HepG2 (cell line): ENCODE measurements around the gene NEURL1B. TPM values are rescaled to one million over a fixed set of nuclear protein-coding genes. Genes with fewer than 3 reads are reported as not detected.

ENCODE experiments used
- ATAC-seq: fragments of 200-7000 bp; cut with Tn5 transposase; 3 replicates; pipeline ENCODE4 v1.9.1; 2020; ENCODE audit warnings: mild to moderate bottlenecking, moderate library complexity
- BruUV-seq: library from RNA; stranded (reverse); fragments of 400-500 nt; replicated peaks from 2 replicates; lab custom pipeline; 2021; lab: Mats Ljungman, UMichigan
- CTCF ChIA-PET: fragments of 300-600 bp; formaldehyde crosslinking; extraction: SDS; loops from one replicate; lab custom pipeline; 2021; ENCODE audit warnings: low total read pairs, inconsistent platforms, low intra/inter-chr PET ratio; lab: Yijun Ruan, JAX
- POLR2A ChIA-PET: fragments of 350-600 bp; sonication (Branson Sonifier 250); formaldehyde crosslinking; loops from one replicate; lab custom pipeline; 2020; ENCODE audit warnings: antibody characterized with exemption, inconsistent platforms; lab: Yijun Ruan, JAX
- DNase-seq: peaks from one replicate; pipeline ENCODE4 v3.0.0-alpha.2; 2015; ENCODE audit warnings: low spot score
- FAIRE-seq: peaks from 3 replicates; lab custom pipeline; 2011; peaks lifted over from hg19 to GRCh38; lab: Jason Lieb, UNC
- H2AFZ ChIP-seq: one replicate; pipeline ENCODE4 v1.6.1; 2011; ENCODE audit warnings: low read length, inconsistent platforms
- H3K27ac ChIP-seq: fragments of 300-600 bp; 3 replicates; pipeline ENCODE4 v1.8.0; 2011; ENCODE audit warnings: mixed run types, mild to moderate bottlenecking, mixed read lengths, low read length, inconsistent platforms; ENCODE audit not compliant: insufficient read depth; ENCODE audit errors: extremely low read length
- H3K27me3 ChIP-seq, 2 experiments: fragments of 200-600 bp in 1 of 2; 2 replicates in 1 of 2; 3 replicates in 1 of 2; pipeline versions ENCODE4 v1.6.0 to v1.8.0; 2011; ENCODE audit warnings: low read length in 2 of 2, mild to moderate bottlenecking in 2 of 2, moderate library complexity in 2 of 2, inconsistent platforms in 1 of 2; ENCODE audit not compliant: insufficient read depth in 2 of 2, control insufficient read depth in 1 of 2
- H3K36me3 ChIP-seq, 2 experiments: fragments of 200-600 bp in 1 of 2; replicated peaks in 1 of 2; 2 replicates in 1 of 2; 3 replicates in 1 of 2; pipeline versions ENCODE4 v1.5.1 to v1.8.0; 2011; ENCODE audit warnings: low read length in 2 of 2, inconsistent platforms in 1 of 2; ENCODE audit not compliant: insufficient read depth in 2 of 2, control insufficient read depth in 1 of 2
- H3K4me1 ChIP-seq: 2 replicates; pipeline ENCODE4 v1.5.1; 2012; ENCODE audit warnings: low read length, inconsistent platforms; ENCODE audit not compliant: insufficient read depth
- H3K4me2 ChIP-seq: 2 replicates; pipeline ENCODE4 v1.6.0; 2011; ENCODE audit warnings: low read depth, low read length, inconsistent platforms
- H3K4me3 ChIP-seq, 3 experiments: fragments of 200-600 bp in 1 of 3; sonication (generic), shearing (Covaris generic) in 1 of 3; replicated peaks in 1 of 3; 2 replicates each; pipeline ENCODE4 v1.5.1; 2011 to 2016; ENCODE audit warnings: low read length in 3 of 3, inconsistent platforms in 2 of 3, low read depth in 2 of 3, mild to moderate bottlenecking in 2 of 3, control low read depth in 1 of 3, mixed read lengths in 1 of 3; ENCODE audit not compliant: insufficient read depth in 1 of 3
- H3K79me2 ChIP-seq: one replicate; pipeline ENCODE4 v1.6.1; 2011; ENCODE audit warnings: low read length, inconsistent platforms; ENCODE audit not compliant: insufficient read depth
- H3K9ac ChIP-seq: 2 replicates; pipeline ENCODE4 v1.6.0; 2011; ENCODE audit warnings: mild to moderate bottlenecking, low read depth, low read length, inconsistent platforms; ENCODE audit not compliant: insufficient read depth
- H3K9me3 ChIP-seq: 2 replicates; pipeline ENCODE4 v1.5.1; 2012; ENCODE audit warnings: mild to moderate bottlenecking, low read length
- H4K20me1 ChIP-seq: 2 replicates; pipeline ENCODE4 v1.6.0; 2011; ENCODE audit warnings: inconsistent platforms, mild to moderate bottlenecking, low read length, moderate library complexity; ENCODE audit not compliant: insufficient read depth
- CREM ChIP-seq, 2 experiments: sonication (generic) in 1 of 2; formaldehyde crosslinking in 1 of 2; IDR thresholded peaks; 2 replicates each; pipeline versions ENCODE4 v1.4.0 to v1.6.1; 2016 to 2020; ENCODE audit warnings: antibody characterized with exemption in 1 of 2, mild to moderate bottlenecking in 1 of 2, missing genetic modification reagents in 1 of 2
- EZH2 ChIP-seq: conservative IDR thresholded peaks from 2 replicates; pipeline ENCODE4 v1.6.1; 2012; ENCODE audit warnings: mild to moderate bottlenecking, low read depth, low read length, moderate library complexity
- HNRNPLL ChIP-seq: fragments of 200-400 bp; formaldehyde crosslinking; IDR thresholded peaks from 2 replicates; pipeline ENCODE4 v1.6.1; 2017; ENCODE audit warnings: mild to moderate bottlenecking, low read depth, low read length; ENCODE audit not compliant: poor library complexity, severe bottlenecking
- IKZF1 ChIP-seq: fragments of 450-650 bp; IDR thresholded peaks from 2 replicates; pipeline ENCODE4 v1.7.1; 2016
- PAF1 ChIP-seq: IDR thresholded peaks from 2 replicates; pipeline ENCODE4 v1.6.1; 2016; ENCODE audit warnings: missing genetic modification reagents, missing compliant biosample characterization
- PAX8 ChIP-seq: sonication (generic); formaldehyde crosslinking; IDR thresholded peaks from 2 replicates; pipeline ENCODE4 v1.8.0; 2022; ENCODE audit warnings: mild to moderate bottlenecking, missing genetic modification reagents, borderline replicate concordance
- RORA ChIP-seq: sonication (generic); formaldehyde crosslinking; IDR thresholded peaks from 2 replicates; pipeline ENCODE4 v1.5.0; 2020; ENCODE audit warnings: mild to moderate bottlenecking, missing genetic modification reagents, moderate library complexity
- SIX1 ChIP-seq: sonication (generic); formaldehyde crosslinking; IDR thresholded peaks from 2 replicates; pipeline ENCODE4 v1.4.0; 2020; ENCODE audit warnings: missing genetic modification reagents, borderline replicate concordance
- SNAPC2 ChIP-seq: sonication (generic); formaldehyde crosslinking; IDR thresholded peaks from 2 replicates; pipeline ENCODE4 v1.8.1; 2022; ENCODE audit warnings: mild to moderate bottlenecking, missing genetic modification reagents
- STAG1 ChIP-seq: sonication (generic); formaldehyde crosslinking; IDR thresholded peaks from 2 replicates; pipeline ENCODE4 v1.4.0; 2020; ENCODE audit warnings: missing genetic modification reagents
- ZBTB3 ChIP-seq: sonication (generic); formaldehyde crosslinking; IDR thresholded peaks from 2 replicates; pipeline ENCODE4 v1.4.0; 2020; ENCODE audit warnings: low read depth, mild to moderate bottlenecking, moderate library complexity, missing genetic modification reagents, borderline replicate concordance
- ZFP62 ChIP-seq: sonication (generic); formaldehyde crosslinking; IDR thresholded peaks from 2 replicates; pipeline ENCODE4 v1.4.0; 2020; ENCODE audit warnings: missing genetic modification reagents
- ZNF263 ChIP-seq: sonication (generic); formaldehyde crosslinking; IDR thresholded peaks from 2 replicates; pipeline ENCODE4 v1.4.0; 2020; ENCODE audit warnings: missing genetic modification reagents
- ZNF746 ChIP-seq: sonication (generic); formaldehyde crosslinking; IDR thresholded peaks from 2 replicates; pipeline ENCODE4 v1.8.0; 2022; ENCODE audit warnings: mild to moderate bottlenecking, missing genetic modification reagents
- WGBS: methylation state at CpG from one replicate; pipeline ENCODE4 v1.1.6; 2017; ENCODE audit warnings: low lambda C conversion rate; 5-methylcytosine and 5-hydroxymethylcytosine counted together
- in situ Hi-C: cut with HindIII; loops from 2 replicates; pipeline ENCODE4 v1.10.0; 2017; ENCODE audit warnings: low pct_unique_long_range_greater_than_20kb; ENCODE audit not compliant: extremely low pct_ligation_motif_present
- intact Hi-C: fragments of 100-400 bp; cut with micrococcal nuclease; formaldehyde crosslinking; loops from one replicate; pipeline ENCODE4 v1.10.0; 2022; ENCODE audit not compliant: unreplicated experiment
- polyA plus RNA-seq, 8 experiments: library from polyadenylated mRNA; depleted of rRNA in 3 of 8; stranded (reverse) in 7 of 8; unstranded in 1 of 8; fragments of >200 nt; fragmentation: Illumina TruSeq in 4 of 8; extraction: Trizol in 4 of 8; gene quantifications; 2 replicates each; pipeline versions ENCODE4 v1.2.1 to v1.2.3, GENCODE V29; 2011 to 2016; ENCODE audit warnings: low read depth in 4 of 8, missing spikeins in 1 of 8, mixed read lengths in 1 of 8; ENCODE audit not compliant: insufficient read depth in 1 of 8
- total RNA-seq, 5 experiments: library from RNA; depleted of rRNA; stranded (reverse); fragments of >200 nt; fragmentation: Illumina TruSeq; extraction: Trizol; gene quantifications; 2 replicates each; pipeline ENCODE4 v1.2.3, GENCODE V29; 2016; ENCODE audit warnings: low read depth in 1 of 5
- TF ChIP-seq, protein P1 (sequence below): sonication (generic); formaldehyde crosslinking; IDR thresholded peaks from 2 replicates; pipeline ENCODE4 v1.8.1; 2023; ENCODE audit warnings: mild to moderate bottlenecking, missing genetic modification reagents
- TF ChIP-seq, protein P2 (sequence below): sonication (generic); formaldehyde crosslinking; IDR thresholded peaks from 2 replicates; pipeline ENCODE4 v1.4.0; 2020; ENCODE audit warnings: missing genetic modification reagents, mild to moderate bottlenecking, borderline replicate concordance

The NEURL1B gene
- total and polyA plus RNA-seq, 2 of the 13 experiments (the other 11 are each of a cell fraction or from before 2014, with no cell fraction given): 0.09 to 0.13 TPM

DNA sequence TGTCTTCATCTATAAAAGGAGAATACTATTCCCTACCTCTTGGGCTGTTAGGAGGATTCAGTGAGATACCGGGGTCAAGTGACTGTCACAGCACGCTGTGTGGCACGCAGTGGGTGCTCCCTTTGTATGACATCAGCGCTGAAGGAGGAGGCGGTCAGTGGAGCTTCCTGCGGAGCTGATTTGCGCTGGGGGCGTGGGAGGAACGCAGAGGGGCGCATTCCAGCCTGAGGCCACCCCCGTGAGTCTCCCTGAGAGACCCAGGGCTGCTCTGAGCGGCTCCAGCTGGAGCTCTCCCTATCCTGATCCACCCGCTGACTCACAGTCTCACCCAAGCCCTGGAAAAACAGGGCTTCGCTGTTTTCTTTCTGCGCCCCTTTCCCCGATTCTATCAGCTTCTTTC is 24.3 kb upstream of the NEURL1B start:
- 37% methylated on average over 16 of the region's 16 CpGs for WGBS
- Histone ChIP-seq H3K4me3 (no peak overlapping the region), H3K9ac (no peak overlapping the region), H2AFZ (no peak overlapping the region), H4K20me1 (no peaks in the 10 kb centered on the region), H3K27ac (no peak overlapping the region), H3K36me3 (no peaks in the 10 kb centered on the region), H3K27me3 (peaks cover 0 to 43% of the 10 kb centered on the region in 2 experiments; a peak in 4 of 5 replicates), H3K79me2 (no peaks in the 10 kb centered on the region), H3K4me1 (no peaks in the 10 kb centered on the region), H3K9me3 (no peaks in the 10 kb centered on the region), H3K4me2 (no peak overlapping the region)
- DNase-seq (no peak), FAIRE-seq (no peak), ATAC-seq (no peak)
- in situ Hi-C loops (no loop called here), intact Hi-C loops (no loop called here)
- CTCF ChIA-PET: no interaction called here
- BruUV-seq: no TSS peak
- POLR2A ChIA-PET: no interaction called here
- no peak for TF ChIP-seq ZFP62 (CRISPR knock-in tag)
- TF ChIP-seq, protein P1, sequence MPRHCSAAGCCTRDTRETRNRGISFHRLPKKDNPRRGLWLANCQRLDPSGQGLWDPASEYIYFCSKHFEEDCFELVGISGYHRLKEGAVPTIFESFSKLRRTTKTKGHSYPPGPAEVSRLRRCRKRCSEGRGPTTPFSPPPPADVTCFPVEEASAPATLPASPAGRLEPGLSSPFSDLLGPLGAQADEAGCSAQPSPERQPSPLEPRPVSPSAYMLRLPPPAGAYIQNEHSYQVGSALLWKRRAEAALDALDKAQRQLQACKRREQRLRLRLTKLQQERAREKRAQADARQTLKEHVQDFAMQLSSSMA (CRISPR knock-in tag): no peak
- peak; percentile 49 for TF ChIP-seq HNRNPLL
- TF ChIP-seq SNAPC2 (CRISPR knock-in tag): no peak

DNA sequence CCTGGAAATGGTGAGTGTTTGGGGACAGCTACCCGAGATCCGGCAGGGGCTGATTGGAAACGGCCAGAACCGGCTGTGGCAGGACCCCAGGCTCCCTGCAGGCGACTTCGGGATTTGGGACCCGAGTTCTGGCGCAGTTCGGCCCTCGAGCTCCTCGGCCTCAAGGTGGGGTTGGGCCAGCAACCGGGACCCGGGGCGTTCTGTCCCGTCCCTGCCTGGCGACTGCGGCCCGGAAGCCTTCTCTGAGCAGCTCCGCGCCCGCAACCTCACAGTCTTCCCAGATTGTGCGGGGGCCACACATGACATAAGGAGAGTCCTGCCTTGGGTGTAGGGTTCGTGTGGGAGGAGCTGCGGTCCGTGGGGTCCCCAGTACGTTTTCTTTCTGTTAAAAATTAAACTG is 23.2 kb upstream of the NEURL1B start:
- no peak overlapping the region for H3K4me2 ChIP-seq
- H3K27ac ChIP-seq: no peak overlapping the region
- H3K9ac ChIP-seq: no peak overlapping the region
- peaks cover 5 to 54% of the 10 kb centered on the region in 2 experiments; a peak in 4 of 5 replicates for H3K27me3 ChIP-seq
- no peaks in the 10 kb centered on the region for H3K36me3 ChIP-seq
- 27% methylated on average over 18 of the region's 26 CpGs for WGBS
- ChIA-PET POLR2A (no interaction called here), CTCF (no interaction called here)
- no peaks in the 10 kb centered on the region for H3K9me3 ChIP-seq
- no peak overlapping the region for H3K4me3 ChIP-seq
- no peak for FAIRE-seq
- no TSS peak for BruUV-seq
- no peaks in the 10 kb centered on the region for H4K20me1 ChIP-seq
- DNase-seq: no peak
- no peaks in the 10 kb centered on the region for H3K79me2 ChIP-seq
- no peak overlapping the region for H2AFZ ChIP-seq
- 0 out of 2 replicates have a peak, but pooled peaks cover 5% of the 10 kb centered on the region for H3K4me1 ChIP-seq
- intact Hi-C loops (no loop called here), in situ Hi-C loops (no loop called here)
- no peak for ATAC-seq
- TF ChIP-seq SIX1 (CRISPR knock-in tag) (no peak), ZBTB3 (CRISPR knock-in tag) (no peak), RORA (no peak), STAG1 (no peak), PAX8 (CRISPR knock-in tag) (no peak), ZNF746 (CRISPR knock-in tag) (no peak), EZH2 (no peak), IKZF1 (no peak), ZNF263 (CRISPR knock-in tag) (no peak), PAF1 (CRISPR knock-in tag) (no peak), CREM (IDR thresholded peaks at IDR 0.05) (no peak), CREM (CRISPR knock-in tag; IDR thresholded peaks at IDR 0.05) (no peak)
- TF ChIP-seq, protein P2, sequence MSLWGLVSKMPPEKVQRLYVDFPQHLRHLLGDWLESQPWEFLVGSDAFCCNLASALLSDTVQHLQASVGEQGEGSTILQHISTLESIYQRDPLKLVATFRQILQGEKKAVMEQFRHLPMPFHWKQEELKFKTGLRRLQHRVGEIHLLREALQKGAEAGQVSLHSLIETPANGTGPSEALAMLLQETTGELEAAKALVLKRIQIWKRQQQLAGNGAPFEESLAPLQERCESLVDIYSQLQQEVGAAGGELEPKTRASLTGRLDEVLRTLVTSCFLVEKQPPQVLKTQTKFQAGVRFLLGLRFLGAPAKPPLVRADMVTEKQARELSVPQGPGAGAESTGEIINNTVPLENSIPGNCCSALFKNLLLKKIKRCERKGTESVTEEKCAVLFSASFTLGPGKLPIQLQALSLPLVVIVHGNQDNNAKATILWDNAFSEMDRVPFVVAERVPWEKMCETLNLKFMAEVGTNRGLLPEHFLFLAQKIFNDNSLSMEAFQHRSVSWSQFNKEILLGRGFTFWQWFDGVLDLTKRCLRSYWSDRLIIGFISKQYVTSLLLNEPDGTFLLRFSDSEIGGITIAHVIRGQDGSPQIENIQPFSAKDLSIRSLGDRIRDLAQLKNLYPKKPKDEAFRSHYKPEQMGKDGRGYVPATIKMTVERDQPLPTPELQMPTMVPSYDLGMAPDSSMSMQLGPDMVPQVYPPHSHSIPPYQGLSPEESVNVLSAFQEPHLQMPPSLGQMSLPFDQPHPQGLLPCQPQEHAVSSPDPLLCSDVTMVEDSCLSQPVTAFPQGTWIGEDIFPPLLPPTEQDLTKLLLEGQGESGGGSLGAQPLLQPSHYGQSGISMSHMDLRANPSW (CRISPR knock-in tag): no peak
